Esophagus squamous epithelium (tissue), 4 donors: ENCODE measurements around the gene PPP1R18.

Source experiments
- CTCF ChIP-seq, 6 experiments: fragments of 450-650 bp in 4 of 6; fragments of 200-600 bp in 2 of 6; sonication (generic) in 2 of 6; IDR thresholded peaks; one replicate each; pipeline ENCODE4 v1.5.1; 2016 to 2019; ENCODE audit warnings: antibody characterized with exemption in 6 of 6, mild to moderate bottlenecking in 4 of 6, moderate library complexity in 4 of 6
- POLR2A ChIP-seq, 4 donors: fragments of 450-650 bp; IDR thresholded peaks; one replicate each; pipeline ENCODE4 v1.6.1; 2017; ENCODE audit warnings: antibody characterized with exemption in 4 of 4, mild to moderate bottlenecking in 4 of 4, moderate library complexity in 3 of 4

GRCh38 chr6:30626484-30627366 lies 59.7 kb downstream of the PPP1R18 start, which contains the start of gene ATAT1:
- TF ChIP-seq CTCF (IDR thresholded peaks at IDR 0.05) (peak in 5 of 6 experiments; percentile 37 to 66 (median 50)), POLR2A (IDR thresholded peaks at IDR 0.05) (peak in 3 of 4 donors; percentile 22 to 66 (median 61))
